H9 (cell line): ENCODE results near the gene FAM174B. TPM values are rescaled to one million over a fixed set of nuclear protein-coding genes. Genes with fewer than 3 reads are reported as not detected.

Experiments
- DNase-seq: peaks from one replicate; pipeline ENCODE4 v3.0.0-alpha.2; 2017
- H2AFZ ChIP-seq: one replicate; pipeline ENCODE4 v1.6.1; 2013; ENCODE audit warnings: mild to moderate bottlenecking, low read length, control low read depth, moderate library complexity
- H2AK5ac ChIP-seq: 2 replicates; pipeline ENCODE4 v1.6.1; 2013; ENCODE audit warnings: low read length, control low read depth, mixed read lengths; ENCODE audit not compliant: insufficient read length
- H2BK120ac ChIP-seq: one replicate; pipeline ENCODE4 v1.6.1; 2013; ENCODE audit warnings: low read depth, mild to moderate bottlenecking, low read length, control low read depth, inconsistent platforms; ENCODE audit not compliant: poor library complexity, severe bottlenecking
- H2BK12ac ChIP-seq: 2 replicates; pipeline ENCODE4 v1.6.1; 2013; ENCODE audit warnings: low read length, control low read depth, mixed read lengths, low read depth; ENCODE audit not compliant: insufficient read length
- H2BK15ac ChIP-seq: 2 replicates; pipeline ENCODE4 v1.6.1; 2013; ENCODE audit warnings: low read depth, low read length, control low read depth
- H2BK20ac ChIP-seq: one replicate; pipeline ENCODE4 v1.6.1; 2013; ENCODE audit warnings: low read depth, mild to moderate bottlenecking, low read length, control low read depth, inconsistent platforms; ENCODE audit not compliant: poor library complexity, severe bottlenecking
- H2BK5ac ChIP-seq: 2 replicates; pipeline ENCODE4 v1.6.1; 2013; ENCODE audit warnings: low read length, control low read depth, mixed read lengths; ENCODE audit not compliant: insufficient read length
- H3K14ac ChIP-seq: 2 replicates; pipeline ENCODE4 v1.6.1; 2013; ENCODE audit warnings: low read length, control low read depth; ENCODE audit not compliant: insufficient read depth
- H3K18ac ChIP-seq: 2 replicates; pipeline ENCODE4 v1.6.1; 2013; ENCODE audit warnings: low read depth, mild to moderate bottlenecking, mixed read lengths, low read length, control low read depth; ENCODE audit not compliant: insufficient read length
- H3K23ac ChIP-seq: 2 replicates; pipeline ENCODE4 v1.6.1; 2013; ENCODE audit warnings: low read length, control low read depth, mixed read lengths, low read depth; ENCODE audit not compliant: insufficient read length
- H3K23me2 ChIP-seq: 2 replicates; pipeline ENCODE4 v1.6.1; 2013; ENCODE audit warnings: low read depth, mild to moderate bottlenecking, mixed read lengths, low read length, control low read depth; ENCODE audit not compliant: insufficient read length, poor library complexity, severe bottlenecking
- H3K27ac ChIP-seq: 2 replicates; pipeline ENCODE4 v1.5.1; 2013; ENCODE audit warnings: low read length, control low read depth, mixed read lengths, low read depth; ENCODE audit not compliant: insufficient read length
- H3K27me3 ChIP-seq: 2 replicates; pipeline ENCODE4 v1.6.1; 2013; ENCODE audit warnings: low read length, control low read depth, inconsistent platforms; ENCODE audit not compliant: insufficient read depth
- H3K4ac ChIP-seq: 2 replicates; pipeline ENCODE4 v1.6.1; 2013; ENCODE audit warnings: low read depth, mild to moderate bottlenecking, control low read depth, inconsistent platforms, low read length, moderate library complexity
- H3K4me1 ChIP-seq: 2 replicates; pipeline ENCODE4 v1.6.1; 2013; ENCODE audit warnings: low read length, control low read depth, inconsistent platforms; ENCODE audit not compliant: insufficient read depth
- H3K4me2 ChIP-seq: 2 replicates; pipeline ENCODE4 v1.6.1; 2013; ENCODE audit warnings: low read length, control low read depth, mixed read lengths; ENCODE audit not compliant: insufficient read length, insufficient read depth
- H3K56ac ChIP-seq: 2 replicates; pipeline ENCODE4 v1.6.1; 2013; ENCODE audit warnings: low read depth, mild to moderate bottlenecking, mixed read lengths, low read length, control low read depth; ENCODE audit not compliant: insufficient read length
- H3K79me1 ChIP-seq: 2 replicates; pipeline ENCODE4 v1.6.1; 2013; ENCODE audit warnings: low read depth, mild to moderate bottlenecking, moderate library complexity, low read length, control low read depth, inconsistent platforms; ENCODE audit not compliant: insufficient read depth, poor library complexity, severe bottlenecking
- H3K79me2 ChIP-seq: 2 replicates; pipeline ENCODE4 v1.6.1; 2013; ENCODE audit warnings: low read length, control low read depth, inconsistent platforms; ENCODE audit not compliant: insufficient read depth
- H3K9ac ChIP-seq: 2 replicates; pipeline ENCODE4 v1.6.1; 2013; ENCODE audit warnings: low read length, control low read depth, mixed read lengths; ENCODE audit not compliant: insufficient read length; ENCODE audit errors: extremely low read depth
- H3K9me3 ChIP-seq: one replicate; pipeline ENCODE4 v1.6.1; 2013; ENCODE audit warnings: low read depth, low read length, inconsistent platforms; ENCODE audit not compliant: control insufficient read depth
- H3T11ph ChIP-seq: one replicate; pipeline ENCODE4 v1.6.1; 2013; ENCODE audit warnings: mild to moderate bottlenecking, low read length, control low read depth, inconsistent platforms
- H4K20me1 ChIP-seq: one replicate; pipeline ENCODE4 v1.6.1; 2013; ENCODE audit not compliant: control insufficient read depth, insufficient read length, insufficient read depth
- H4K5ac ChIP-seq: 2 replicates; pipeline ENCODE4 v1.6.1; 2013; ENCODE audit warnings: low read depth, mild to moderate bottlenecking, mixed read lengths, low read length, control low read depth; ENCODE audit not compliant: insufficient read length
- H4K8ac ChIP-seq: replicated peaks from 2 replicates; pipeline ENCODE4 v1.6.1; 2013; ENCODE audit warnings: low read length, control low read depth, mixed read lengths, low read depth; ENCODE audit not compliant: insufficient read length
- H4K91ac ChIP-seq: 2 replicates; pipeline ENCODE4 v1.6.1; 2013; ENCODE audit warnings: low read depth, mild to moderate bottlenecking, moderate library complexity, mixed read lengths, low read length, control low read depth; ENCODE audit not compliant: insufficient read length
- H3K27ac Mint-ChIP-seq, 3 experiments: 2 replicates in 2 of 3; 3 replicates in 1 of 3; pipeline ENCODE4 v1.8.0; 2020 to 2021; ENCODE audit warnings: mixed read lengths in 3 of 3, mild to moderate bottlenecking in 1 of 3, moderate library complexity in 1 of 3
- H3K27me3 Mint-ChIP-seq: 2 replicates; pipeline ENCODE4 v1.8.0; 2021; ENCODE audit warnings: low read depth, mild to moderate bottlenecking, moderate library complexity, mixed read lengths
- H3K36me3 Mint-ChIP-seq, 3 experiments: 2 replicates in 2 of 3; 3 replicates in 1 of 3; pipeline ENCODE4 v1.8.0; 2020 to 2021; ENCODE audit warnings: low read depth in 3 of 3, mixed read lengths in 3 of 3; ENCODE audit not compliant: insufficient read depth in 1 of 3
- H3K4me1 Mint-ChIP-seq, 2 experiments: 2 replicates each; pipeline ENCODE4 v1.8.0; 2020; ENCODE audit warnings: mixed read lengths in 2 of 2
- H3K4me3 Mint-ChIP-seq, 2 experiments: 2 replicates in 1 of 2; 3 replicates in 1 of 2; pipeline ENCODE4 v1.8.0; 2020 to 2021; ENCODE audit warnings: mild to moderate bottlenecking in 2 of 2, mixed read lengths in 2 of 2, moderate library complexity in 1 of 2
- H3K9me3 Mint-ChIP-seq, 2 experiments: 2 replicates in 1 of 2; 3 replicates in 1 of 2; pipeline ENCODE4 v1.8.0; 2020; ENCODE audit warnings: mild to moderate bottlenecking in 2 of 2, mixed read lengths in 2 of 2, moderate library complexity in 1 of 2
- CTCF ChIP-seq: fragments of 200-600 bp; sonication (generic); conservative IDR thresholded peaks from 3 replicates; pipeline ENCODE4 v1.8.0; 2021; ENCODE audit warnings: antibody characterized with exemption, mild to moderate bottlenecking
- WGBS: extraction: QIAGEN DNeasy Blood & Tissue Kit; methylation state at CpG from one replicate; pipeline ENCODE4 v1.1.7; 2013; ENCODE audit warnings: missing lambda C conversion rate, low lambda C conversion rate, mixed read lengths; ENCODE audit not compliant: insufficient read length; ENCODE audit errors: extremely low coverage; 5-methylcytosine and 5-hydroxymethylcytosine counted together
- total RNA-seq: library from RNA; stranded (reverse); gene quantifications from 2 replicates; pipeline ENCODE4 v1.2.1, GENCODE V29; 2021

Gene FAM174B
- total RNA-seq, 1 experiment from 2014 or later: 38.0 TPM

DNA sequence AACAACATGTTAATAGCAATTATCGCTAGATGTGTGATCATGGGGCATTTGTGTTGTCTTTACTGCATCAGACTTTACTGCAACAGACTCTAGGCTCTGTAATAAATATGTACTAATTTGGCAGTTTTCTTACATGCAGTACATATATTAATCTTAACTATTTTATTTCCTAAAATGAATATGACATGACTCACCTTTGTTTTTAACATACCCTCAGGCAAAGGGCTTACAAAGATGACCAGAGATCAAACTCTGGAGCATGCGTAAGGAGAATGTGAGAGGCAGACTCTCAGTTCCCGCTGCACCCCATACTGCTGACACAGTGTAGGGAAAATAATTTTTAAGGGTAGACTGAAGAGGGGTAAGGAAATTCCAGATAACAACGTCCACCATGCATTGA is 7.2 kb upstream of the FAM174B start:
- H3T11ph ChIP-seq: no peak overlapping the region
- H3K23me2 ChIP-seq: no peaks in the 10 kb centered on the region
- DNase-seq: no peak
- no peak overlapping the region for H2AK5ac ChIP-seq
- peaks cover 17% of the 10 kb centered on the region for H3K27me3 Mint-ChIP-seq
- no peak overlapping the region for H3K56ac ChIP-seq
- H3K23ac ChIP-seq: no peak overlapping the region
- peaks cover 29 to 38% of the 10 kb centered on the region in 2 experiments for H3K4me1 Mint-ChIP-seq
- H3K27me3 ChIP-seq: no peaks in the 10 kb centered on the region; the same call in 1 of the 2 replicates
- no peak for TF ChIP-seq CTCF
- no peaks in the 10 kb centered on the region for H4K20me1 ChIP-seq
- no peak overlapping the region for H3K9ac ChIP-seq
- H2BK20ac ChIP-seq: no peak overlapping the region
- no peak overlapping the region for H3K4me2 ChIP-seq
- no peaks in the 10 kb centered on the region for H3K79me1 ChIP-seq
- no peaks in the 10 kb centered on the region for H3K9me3 Mint-ChIP-seq
- peaks cover 10% of the 10 kb centered on the region; the same call in 1 of the 2 replicates for H3K4me1 ChIP-seq
- H2BK120ac ChIP-seq: no peak overlapping the region
- no peak overlapping the region for H3K18ac ChIP-seq
- no CpG with 5 or more reads among the region's 4 CpGs for WGBS
- no peak overlapping the region for H3K4ac ChIP-seq
- H2BK15ac ChIP-seq: no peak overlapping the region
- no peaks in the 10 kb centered on the region for H3K79me2 ChIP-seq
- no peak overlapping the region for H2BK5ac ChIP-seq
- no peak overlapping the region for H2BK12ac ChIP-seq
- no peak overlapping the region for H2AFZ ChIP-seq
- H4K91ac ChIP-seq: no peak overlapping the region
- no peak overlapping the region for H4K5ac ChIP-seq
- H3K27ac Mint-ChIP-seq: no peak overlapping the region
- no peak overlapping the region for H3K14ac ChIP-seq
- no peaks in the 10 kb centered on the region for H3K9me3 ChIP-seq
- no peak overlapping the region for H3K27ac ChIP-seq
- no peak overlapping the region for H3K4me3 Mint-ChIP-seq
- H4K8ac ChIP-seq: no peak overlapping the region
- H3K36me3 Mint-ChIP-seq: peaks cover 0 to 3% (median 0%) of the 10 kb centered on the region in 3 experiments; a peak in 2 of 7 replicates
